NCI-H82 treated with DMSO at 0.1 percent for 48 hours (cell line): ENCODE measurements around the gene SCAANT1.

Experiments used
- DNase-seq: peaks from one replicate; lab custom pipeline; 2025; ENCODE audit not compliant: unreplicated experiment; lab: John Stamatoyannopoulos, UW

SCAANT1 gene

GRCh38 chr3:63905731-63906620, 6.2 kb downstream of the SCAANT1 start:
- DNase-seq: no peak

- peak; percentile 40 for DNase-seq
Measured at GRCh38 chr3:63900459-63900858, 11.7 kb downstream of the SCAANT1 start.

- no peak for DNase-seq
Measured at GRCh38 chr3:63900010-63900409, 12.2 kb downstream of the SCAANT1 start.

GRCh38 chr3:63896332-63897030, 15.7 kb downstream of the SCAANT1 start:
- peak; percentile 46 for DNase-seq

GRCh38 chr3:63895422-63896189, 16.6 kb downstream of the SCAANT1 start:
- no peak for DNase-seq

- DNase-seq: no peak
Measured at GRCh38 chr3:63892773-63893352, 19.3 kb downstream of the SCAANT1 start.

GRCh38 chr3:63891518-63891917, 20.7 kb downstream of the SCAANT1 start:
- DNase-seq: no peak

- no peak for DNase-seq
Measured at GRCh38 chr3:63886858-63887257, 25.3 kb downstream of the SCAANT1 start.

- DNase-seq: no peak
Measured at GRCh38 chr3:63880653-63881052, 31.5 kb downstream of the SCAANT1 start.

GRCh38 chr3:63878394-63879060, 33.7 kb downstream of the SCAANT1 start:
- no peak for DNase-seq

GRCh38 chr3:63877737-63878393, 34.3 kb downstream of the SCAANT1 start:
- DNase-seq: peak; percentile 77

GRCh38 chr3:63876260-63876659, 35.9 kb downstream of the SCAANT1 start:
- DNase-seq: no peak

GRCh38 chr3:63875510-63875909, 36.7 kb downstream of the SCAANT1 start:
- no peak for DNase-seq

- DNase-seq: no peak
Measured at GRCh38 chr3:63874769-63875168, 37.4 kb downstream of the SCAANT1 start.

GRCh38 chr3:63872135-63872924, 39.9 kb downstream of the SCAANT1 start:
- peak; percentile 57 for DNase-seq

GRCh38 chr3:63870615-63871005, 41.6 kb downstream of the SCAANT1 start:
- no peak for DNase-seq

- DNase-seq: no peak
Measured at GRCh38 chr3:63869940-63870614, 42.1 kb downstream of the SCAANT1 start.

- no peak for DNase-seq
Measured at GRCh38 chr3:63867225-63867624, 45.0 kb downstream of the SCAANT1 start.

- DNase-seq: no peak
Measured at GRCh38 chr3:63864965-63865327, 47.2 kb downstream of the SCAANT1 start.
